ENCODE results near the gene MFSD1. TPM values are rescaled to one million over a fixed set of nuclear protein-coding genes. Genes with fewer than 3 reads are reported as not detected.

The MFSD1 gene
- total RNA-seq, 1 experiment from 2014 or later = 45.3 TPM

DNA sequence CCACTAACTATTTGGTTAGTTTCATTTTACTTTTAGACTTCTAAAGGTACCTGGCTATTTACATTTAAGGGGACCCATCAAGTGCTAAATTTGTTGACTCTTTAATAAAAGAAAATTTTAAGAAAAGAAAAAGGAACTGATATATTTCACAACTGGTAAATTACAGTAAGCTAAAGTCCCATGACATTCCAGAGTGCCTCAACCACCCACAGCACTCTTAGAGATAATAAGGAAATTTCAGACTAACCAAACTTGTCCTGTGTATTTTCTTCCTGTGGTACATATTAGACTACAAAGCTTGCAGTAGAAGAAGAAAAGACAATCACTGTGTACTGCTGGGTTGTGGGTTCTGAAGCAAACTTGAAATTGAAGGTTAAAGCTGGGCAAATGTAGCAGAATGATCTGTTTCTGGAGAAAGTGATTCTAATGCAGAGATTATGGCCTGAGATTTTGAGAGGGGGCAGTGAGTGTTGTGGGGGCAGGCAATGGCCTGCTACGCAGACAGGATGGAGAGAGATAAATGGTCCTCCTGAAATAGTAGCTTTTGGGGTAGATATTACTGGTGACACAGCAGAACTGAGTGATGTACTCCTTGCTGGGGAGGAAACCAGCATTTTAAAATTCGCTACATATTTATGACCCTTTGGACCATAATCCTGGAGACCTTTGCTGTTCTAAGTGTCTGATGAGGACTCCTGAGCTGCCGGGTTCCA lies 24.5 kb upstream of the MFSD1 start:
- ChIA-PET POLR2A (ENCODE audit: unreplicated experiment) (no interaction called here), CTCF (no interaction called here)
- Histone ChIP-seq H3K27ac (ENCODE audit: low read length) (no peak overlapping the region), H3K4me1 (ENCODE audit: insufficient read depth, low read length) (peaks cover 28% of the 10 kb centered on the region), H3K4me2 (ENCODE audit: low read length) (no peak overlapping the region), H3K9me2 (replicated peaks; ENCODE audit: low read length) (no peaks in the 10 kb centered on the region), H4K20me1 (ENCODE audit: low read length) (no peaks in the 10 kb centered on the region), H3K9me3 (ENCODE audit: low read length) (no peaks in the 10 kb centered on the region), H3F3A (ENCODE audit: low read length, unreplicated experiment) (no peaks in the 10 kb centered on the region), H3K79me2 (ENCODE audit: low read length) (no peaks in the 10 kb centered on the region), H2AFZ (ENCODE audit: low read length) (no peak overlapping the region), H3K36me3 (ENCODE audit: low read depth, low read length) (no peaks in the 10 kb centered on the region), H3K9ac (ENCODE audit: low read length) (no peak overlapping the region), H3K27me3 (ENCODE audit: low read length) (no peaks in the 10 kb centered on the region), H3K4me3 (ENCODE audit: low read length) (no peak overlapping the region)
- ATAC-seq (no peak), DNase-seq (no peak)
- no TSS peak for BruUV-seq (replicated peaks)
- no peak for TF ChIP-seq EZH2phosphoT487 (IDR thresholded peaks at IDR 0.05; ENCODE audit: borderline replicate concordance, low read length)
- TF ChIP-seq, protein P1, sequence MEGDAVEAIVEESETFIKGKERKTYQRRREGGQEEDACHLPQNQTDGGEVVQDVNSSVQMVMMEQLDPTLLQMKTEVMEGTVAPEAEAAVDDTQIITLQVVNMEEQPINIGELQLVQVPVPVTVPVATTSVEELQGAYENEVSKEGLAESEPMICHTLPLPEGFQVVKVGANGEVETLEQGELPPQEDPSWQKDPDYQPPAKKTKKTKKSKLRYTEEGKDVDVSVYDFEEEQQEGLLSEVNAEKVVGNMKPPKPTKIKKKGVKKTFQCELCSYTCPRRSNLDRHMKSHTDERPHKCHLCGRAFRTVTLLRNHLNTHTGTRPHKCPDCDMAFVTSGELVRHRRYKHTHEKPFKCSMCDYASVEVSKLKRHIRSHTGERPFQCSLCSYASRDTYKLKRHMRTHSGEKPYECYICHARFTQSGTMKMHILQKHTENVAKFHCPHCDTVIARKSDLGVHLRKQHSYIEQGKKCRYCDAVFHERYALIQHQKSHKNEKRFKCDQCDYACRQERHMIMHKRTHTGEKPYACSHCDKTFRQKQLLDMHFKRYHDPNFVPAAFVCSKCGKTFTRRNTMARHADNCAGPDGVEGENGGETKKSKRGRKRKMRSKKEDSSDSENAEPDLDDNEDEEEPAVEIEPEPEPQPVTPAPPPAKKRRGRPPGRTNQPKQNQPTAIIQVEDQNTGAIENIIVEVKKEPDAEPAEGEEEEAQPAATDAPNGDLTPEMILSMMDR (conservative IDR thresholded peaks at IDR 0.05; ENCODE audit: low read depth, low read length) = no peak
- TF ChIP-seq EZH2 (IDR thresholded peaks at IDR 0.05; ENCODE audit: low read length, unreplicated experiment) = no peak
- intact Hi-C loops (cut with micrococcal nuclease) = no loop called here

DNA sequence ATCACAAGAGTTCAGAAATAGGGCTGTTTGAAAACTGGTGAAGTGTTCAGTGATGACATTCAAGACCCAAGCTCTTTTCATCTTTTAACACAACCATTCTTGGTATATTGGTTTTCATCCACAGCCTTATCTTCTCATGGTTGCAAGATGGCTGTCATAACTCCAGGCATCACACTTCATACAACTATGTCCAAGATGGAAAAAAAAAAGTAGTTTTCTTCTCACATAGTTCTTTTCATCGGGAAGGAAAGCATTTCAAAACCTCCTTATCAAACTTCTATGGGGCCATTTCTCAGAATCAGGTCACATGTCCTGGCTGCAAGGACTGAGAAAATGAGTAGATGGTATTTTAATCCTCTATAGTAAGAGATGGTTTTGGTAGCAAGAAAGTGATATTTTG lies 21.1 kb upstream of the MFSD1 start:
- POLR2A ChIA-PET (ENCODE audit: unreplicated experiment) = no interaction called here
- BruUV-seq (replicated peaks) = no TSS peak
- Histone ChIP-seq H3K36me3 (ENCODE audit: low read depth, low read length) (no peaks in the 10 kb centered on the region), H2AFZ (ENCODE audit: low read length) (no peak overlapping the region), H3K27ac (ENCODE audit: low read length) (no peak overlapping the region), H3K9ac (ENCODE audit: low read length) (no peak overlapping the region), H3K4me1 (ENCODE audit: insufficient read depth, low read length) (peaks cover 12% of the 10 kb centered on the region), H3F3A (ENCODE audit: low read length, unreplicated experiment) (no peaks in the 10 kb centered on the region), H3K79me2 (ENCODE audit: low read length) (no peaks in the 10 kb centered on the region), H3K27me3 (ENCODE audit: low read length) (no peaks in the 10 kb centered on the region), H3K4me2 (ENCODE audit: low read length) (no peak overlapping the region), H3K9me3 (ENCODE audit: low read length) (no peaks in the 10 kb centered on the region), H3K9me2 (replicated peaks; ENCODE audit: low read length) (no peaks in the 10 kb centered on the region), H4K20me1 (ENCODE audit: low read length) (no peaks in the 10 kb centered on the region), H3K4me3 (ENCODE audit: low read length) (no peak overlapping the region)
- intact Hi-C loops (cut with micrococcal nuclease) = no loop called here
- TF ChIP-seq EZH2phosphoT487 (IDR thresholded peaks at IDR 0.05; ENCODE audit: borderline replicate concordance, low read length) (no peak), EZH2 (IDR thresholded peaks at IDR 0.05; ENCODE audit: low read length, unreplicated experiment) (no peak)
- TF ChIP-seq, protein P1 (conservative IDR thresholded peaks at IDR 0.05; ENCODE audit: low read depth, low read length) = no peak
- CTCF ChIA-PET = no interaction called here
- ATAC-seq = no peak
- no peak for DNase-seq

DNA sequence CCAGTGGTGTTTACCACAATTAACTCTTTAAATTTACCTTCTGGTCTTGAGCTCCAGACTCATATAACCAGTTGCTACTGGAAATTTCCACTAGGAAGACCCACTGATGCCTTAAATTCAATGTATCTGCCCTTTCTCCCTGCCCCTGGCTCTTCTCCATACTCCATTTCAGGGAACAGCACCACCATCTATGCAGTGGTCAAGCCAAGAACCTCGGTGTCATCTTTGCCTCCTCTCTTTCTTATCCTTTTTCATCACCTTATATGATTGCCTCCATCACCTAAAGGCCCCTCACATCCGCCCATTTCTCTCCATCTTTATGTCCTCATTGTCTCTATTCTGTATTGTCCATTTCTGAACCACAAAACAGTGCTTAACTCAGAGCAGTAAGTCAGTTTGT lies 20.7 kb upstream of the MFSD1 start:
- H3K27ac ChIP-seq (ENCODE audit: low read length) = peak overlapping the region; percentile 53; the same call in 1 of the 2 replicates
- intact Hi-C loops (cut with micrococcal nuclease) = no loop called here
- DNase-seq (no peak), ATAC-seq (no peak)
- ChIA-PET POLR2A (ENCODE audit: unreplicated experiment) (no interaction called here), CTCF (no interaction called here)
- TF ChIP-seq, protein P1 (conservative IDR thresholded peaks at IDR 0.05; ENCODE audit: low read depth, low read length) = no peak
- no peak overlapping the region for H3K4me3 ChIP-seq (ENCODE audit: low read length)
- H3F3A ChIP-seq (ENCODE audit: low read length, unreplicated experiment) = no peaks in the 10 kb centered on the region
- H3K9me3 ChIP-seq (ENCODE audit: low read length) = no peaks in the 10 kb centered on the region
- no peak overlapping the region for H2AFZ ChIP-seq (ENCODE audit: low read length)
- peaks cover 12% of the 10 kb centered on the region for H3K4me1 ChIP-seq (ENCODE audit: insufficient read depth, low read length)
- H3K9ac ChIP-seq (ENCODE audit: low read length) = no peak overlapping the region
- BruUV-seq (replicated peaks) = no TSS peak
- H3K27me3 ChIP-seq (ENCODE audit: low read length) = no peaks in the 10 kb centered on the region
- no peaks in the 10 kb centered on the region for H4K20me1 ChIP-seq (ENCODE audit: low read length)
- H3K9me2 ChIP-seq (replicated peaks; ENCODE audit: low read length) = no peaks in the 10 kb centered on the region
- no peak overlapping the region for H3K4me2 ChIP-seq (ENCODE audit: low read length)
- peaks cover 4% of the 10 kb centered on the region; the same call in 1 of the 2 replicates for H3K36me3 ChIP-seq (ENCODE audit: low read depth, low read length)
- H3K79me2 ChIP-seq (ENCODE audit: low read length) = no peaks in the 10 kb centered on the region
